ENCODE data around the gene SYDE2. TPM values are rescaled to one million over a fixed set of nuclear protein-coding genes. Genes with fewer than 3 reads are reported as not detected.

Gene SYDE2
- total and polyA plus RNA-seq, 9 of the 15 experiments (the other 6 are each of a cell fraction or from before 2014, with no cell fraction given), result 0.39 to 8.7 (median 4.5) TPM

- no peak for TF ChIP-seq ZBTB8A (IDR thresholded peaks at IDR 0.05; ENCODE audit: partially characterized antibody)
- no peak for TF ChIP-seq BDP1 (IDR thresholded peaks at IDR 0.05; ENCODE audit: insufficient read depth, insufficient read length)
- peak; percentile 74 for TF ChIP-seq EP400 (IDR thresholded peaks at IDR 0.05)
- no peak for TF ChIP-seq COPS2 (conservative IDR thresholded peaks at IDR 0.05)
- TF ChIP-seq NR2F6 (CRISPR knock-in tag; IDR thresholded peaks at IDR 0.05), result no peak
- TF ChIP-seq RFX7 (CRISPR knock-in tag; IDR thresholded peaks at IDR 0.05), result no peak
- peak; percentile 12 for TF ChIP-seq NFYB (IDR thresholded peaks at IDR 0.05; ENCODE audit: extremely low read depth, insufficient read length)
- TF ChIP-seq ARNT (IDR thresholded peaks at IDR 0.05), result no peak
- no peak for TF ChIP-seq ETV1 (tag; conservative IDR thresholded peaks at IDR 0.05; ENCODE audit: low read depth)
- TF ChIP-seq ZNF263 (CRISPR knock-in tag; IDR thresholded peaks at IDR 0.05; ENCODE audit: borderline replicate concordance), result peak; percentile 96
- no peak for TF ChIP-seq ZNF586 (CRISPR knock-in tag; conservative IDR thresholded peaks at IDR 0.05)
- TF ChIP-seq MCM2 (IDR thresholded peaks at IDR 0.05; ENCODE audit: low read depth), result no peak
- peak in 1 of 2 experiments; percentile 24; a peak in 2 of 4 replicates for TF ChIP-seq UBTF (IDR thresholded peaks at IDR 0.05; ENCODE audit: borderline replicate concordance in 1 of 2, low read depth in 2 of 2, low read length in 2 of 2)
- TF ChIP-seq SP1 (CRISPR knock-in tag; IDR thresholded peaks at IDR 0.05), result peak; percentile 91
- TF ChIP-seq SAP30 (IDR thresholded peaks at IDR 0.05; ENCODE audit: borderline replicate concordance, insufficient read depth, low read depth, low read length, poor library complexity, severe bottlenecking), result peak; percentile 89
- TF ChIP-seq ZEB2 (IDR thresholded peaks at IDR 0.05), result peak; percentile 6; the same call in 1 of the 2 replicates
- no peak for TF ChIP-seq PHTF2 (CRISPR knock-in tag; IDR thresholded peaks at IDR 0.05)
- peak; percentile 76 for TF ChIP-seq FIP1L1 (IDR thresholded peaks at IDR 0.05; ENCODE audit: low read depth, low read length, poor library complexity, severe bottlenecking)
- no peak for TF ChIP-seq ZNF217 (CRISPR knock-in tag; IDR thresholded peaks at IDR 0.05)
- peak; percentile 91 for TF ChIP-seq L3MBTL2 (IDR thresholded peaks at IDR 0.05)
- TF ChIP-seq CREB3L1 (IDR thresholded peaks at IDR 0.05; ENCODE audit: borderline replicate concordance, low read depth), result 0 out of 2 replicates have a peak, but pooled peaks have one; percentile 50
- TF ChIP-seq ATF7 (IDR thresholded peaks at IDR 0.05), result peak; percentile 69; the same call in 1 of the 2 replicates
- peak in 1 of 2 experiments; percentile 46; a peak in 1 of 4 replicates for TF ChIP-seq ZNF639 (CRISPR knock-in tag; conservative IDR thresholded peaks at IDR 0.05 in 1 of 2, IDR thresholded peaks at IDR 0.05 in 1 of 2)
Measured at GRCh38 chr1:85200463-85201339, at the start of gene SYDE2 (continued).
